T follicular helper cell (primary cell): ENCODE results near the gene LRP4.

Experiments used
- DNase-seq: peaks from one replicate; pipeline ENCODE4 v3.0.0-alpha.2; 2020; ENCODE audit warnings: low read depth

LRP4 gene

DNA sequence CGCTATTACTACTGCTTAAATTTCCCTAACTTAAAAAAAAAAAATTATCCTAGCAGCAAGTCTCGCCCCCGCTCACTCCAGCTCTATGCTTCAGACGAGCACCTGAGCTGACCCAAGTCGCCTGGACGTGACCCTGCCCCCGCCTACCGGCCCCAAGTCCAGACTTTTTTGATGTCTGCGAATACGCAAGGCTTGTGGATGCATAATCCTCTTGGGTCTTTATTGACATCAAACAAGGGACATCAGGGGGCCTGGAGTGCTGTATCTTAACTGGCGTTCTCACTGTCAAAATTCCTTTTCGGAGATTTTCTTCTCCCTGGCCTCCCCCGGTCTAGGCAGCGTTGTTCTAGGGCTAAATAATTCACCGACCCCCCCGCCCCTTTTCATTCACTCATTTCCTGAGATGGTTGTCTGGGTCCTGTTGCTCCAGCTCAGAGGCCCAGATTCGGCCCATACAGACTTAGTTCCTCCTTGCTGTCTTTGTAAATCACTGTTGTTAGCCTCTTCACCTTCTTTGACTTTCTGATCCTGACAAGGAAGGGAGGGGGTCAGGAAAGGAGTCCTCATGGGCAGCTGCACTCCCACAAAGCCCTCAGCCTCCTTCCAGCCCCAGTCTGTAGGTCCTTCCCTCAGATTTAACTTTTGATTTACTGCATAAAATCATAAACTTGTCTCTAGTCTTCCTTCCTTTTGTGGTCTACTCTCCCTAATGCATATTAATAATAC is 601 bp upstream of the LRP4 start:
- no peak for DNase-seq

GRCh38 chr11:46917762-46918082 is 628 bp downstream of the LRP4 start:
- DNase-seq = no peak

GRCh38 chr11:46917109-46917761 is 1.1 kb downstream of the LRP4 start:
- DNase-seq = no peak

GRCh38 chr11:46916286-46917108 is 1.9 kb downstream of the LRP4 start:
- DNase-seq = no peak

DNA sequence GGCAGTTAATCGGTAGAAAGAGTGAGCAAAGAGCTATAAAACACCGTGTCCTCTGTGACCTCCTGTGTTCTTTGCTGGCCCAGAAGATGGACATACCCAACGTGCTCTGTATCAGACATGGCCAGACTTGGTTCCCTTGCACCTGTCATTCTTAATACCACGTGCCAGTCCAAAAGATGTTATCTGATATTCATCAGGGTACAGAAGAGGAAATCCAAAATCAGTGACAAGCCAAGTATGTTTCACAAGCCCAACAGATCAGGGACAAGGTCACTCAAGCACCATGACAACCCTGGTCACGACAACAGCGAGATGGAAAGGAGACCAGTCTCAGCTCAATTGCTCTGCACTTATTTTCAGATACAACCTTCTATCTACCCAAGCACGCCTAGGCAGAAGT is 3.4 kb downstream of the LRP4 start:
- no peak for DNase-seq

DNA sequence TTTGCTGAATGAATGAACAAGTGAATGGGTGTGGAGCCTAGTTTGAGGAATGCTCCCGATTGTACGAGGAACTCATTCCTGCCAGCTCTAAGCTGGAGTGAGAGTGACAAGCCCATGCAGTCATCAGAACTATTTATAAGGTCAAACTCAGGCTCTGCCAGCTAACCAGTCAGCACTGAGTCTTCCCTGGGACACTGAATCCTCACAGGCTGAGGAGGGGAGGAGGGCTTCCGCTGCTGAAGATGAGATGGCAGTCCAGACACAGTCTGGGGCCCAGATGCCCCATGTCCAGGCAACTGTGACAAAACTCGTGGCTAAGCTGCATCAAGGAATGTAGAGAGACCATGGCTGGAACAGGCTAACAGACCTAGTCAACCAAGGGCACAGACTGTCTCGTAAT is 4.0 kb downstream of the LRP4 start:
- no peak for DNase-seq

GRCh38 chr11:46913484-46913883 is 4.9 kb downstream of the LRP4 start:
- DNase-seq = no peak

DNA sequence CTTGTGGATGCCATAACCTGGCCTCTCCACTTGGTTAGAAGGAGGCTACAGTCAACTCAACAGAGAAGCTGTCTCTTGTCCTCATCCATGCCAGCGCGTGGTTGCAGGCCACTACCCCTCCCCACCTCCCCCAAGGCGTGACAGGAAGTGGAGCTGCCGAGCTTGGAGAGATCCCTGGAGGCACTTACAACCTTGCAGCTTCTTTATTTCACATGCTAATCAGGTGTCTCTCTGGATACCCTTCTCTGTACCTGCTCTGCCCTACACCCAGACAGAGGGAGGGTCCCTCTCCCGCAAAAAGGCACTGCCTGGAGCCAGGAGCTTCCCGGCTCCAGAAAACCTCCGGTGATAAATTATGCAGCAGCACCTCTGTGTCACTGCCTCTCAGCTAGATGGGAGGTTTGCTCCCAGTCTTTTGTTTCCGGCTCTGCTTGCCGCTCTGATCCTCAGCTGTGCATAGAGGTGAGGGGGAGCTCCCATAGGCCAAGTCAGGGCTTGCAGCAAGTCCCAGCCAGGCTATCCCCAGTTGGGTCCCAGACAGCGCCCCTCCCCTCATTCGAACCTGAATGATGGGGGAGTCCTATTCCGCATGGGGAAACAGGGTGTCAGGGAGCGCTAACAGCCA is 5.7 kb downstream of the LRP4 start:
- DNase-seq = no peak

DNA sequence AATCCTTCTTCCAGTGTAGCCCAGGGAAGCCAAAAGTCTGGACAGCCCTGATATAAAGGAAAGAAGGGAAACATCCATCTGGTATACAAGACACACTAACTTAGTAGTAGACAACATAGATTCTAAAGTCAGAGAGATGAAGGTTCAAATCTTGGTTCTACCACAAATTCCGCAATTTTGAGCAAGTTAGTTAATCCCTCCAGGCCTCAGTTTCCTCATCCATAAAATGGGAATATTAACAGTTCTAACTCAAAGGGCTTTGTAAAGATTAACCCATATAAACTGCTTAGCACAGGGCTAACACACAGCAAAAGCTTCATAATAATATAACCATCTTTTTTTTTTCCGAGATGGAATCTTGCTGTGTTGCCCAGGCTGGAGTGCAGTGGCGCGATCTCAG is 10.7 kb downstream of the LRP4 start:
- no peak for DNase-seq

- no peak for DNase-seq
These were observed 11.7 kb downstream of the LRP4 start for GRCh38 chr11:46906609-46907041.

- DNase-seq = no peak
These were observed 12.5 kb downstream of the LRP4 start for GRCh38 chr11:46905806-46906205.

- DNase-seq = no peak
These were observed 14.5 kb downstream of the LRP4 start for GRCh38 chr11:46903846-46904245.

DNA sequence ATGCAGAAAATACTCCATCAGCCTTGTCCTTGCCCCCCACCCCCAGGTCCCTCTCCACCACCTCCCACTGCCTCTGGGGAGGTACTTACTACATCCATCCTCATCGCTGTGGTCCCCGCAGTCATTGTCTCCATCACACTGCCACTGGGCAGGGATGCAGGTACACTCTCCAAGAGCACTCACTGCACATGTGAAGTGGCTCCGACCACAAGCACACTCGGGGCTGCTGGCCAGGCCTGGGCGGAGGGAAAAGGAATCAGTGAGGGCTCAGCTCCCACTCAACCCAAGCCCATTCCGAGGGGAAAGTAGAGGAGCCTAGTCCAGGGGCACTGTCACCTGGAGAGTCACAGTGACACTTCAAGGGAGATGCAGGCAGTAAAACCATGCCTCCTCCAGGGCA is 15.7 kb downstream of the LRP4 start:
- no peak for DNase-seq

- no peak for DNase-seq
These were observed 17.2 kb downstream of the LRP4 start for GRCh38 chr11:46901156-46901555.

GRCh38 chr11:46900091-46900746 is 18.1 kb downstream of the LRP4 start:
- no peak for DNase-seq

GRCh38 chr11:46899501-46900025 is 18.8 kb downstream of the LRP4 start:
- no peak for DNase-seq

DNA sequence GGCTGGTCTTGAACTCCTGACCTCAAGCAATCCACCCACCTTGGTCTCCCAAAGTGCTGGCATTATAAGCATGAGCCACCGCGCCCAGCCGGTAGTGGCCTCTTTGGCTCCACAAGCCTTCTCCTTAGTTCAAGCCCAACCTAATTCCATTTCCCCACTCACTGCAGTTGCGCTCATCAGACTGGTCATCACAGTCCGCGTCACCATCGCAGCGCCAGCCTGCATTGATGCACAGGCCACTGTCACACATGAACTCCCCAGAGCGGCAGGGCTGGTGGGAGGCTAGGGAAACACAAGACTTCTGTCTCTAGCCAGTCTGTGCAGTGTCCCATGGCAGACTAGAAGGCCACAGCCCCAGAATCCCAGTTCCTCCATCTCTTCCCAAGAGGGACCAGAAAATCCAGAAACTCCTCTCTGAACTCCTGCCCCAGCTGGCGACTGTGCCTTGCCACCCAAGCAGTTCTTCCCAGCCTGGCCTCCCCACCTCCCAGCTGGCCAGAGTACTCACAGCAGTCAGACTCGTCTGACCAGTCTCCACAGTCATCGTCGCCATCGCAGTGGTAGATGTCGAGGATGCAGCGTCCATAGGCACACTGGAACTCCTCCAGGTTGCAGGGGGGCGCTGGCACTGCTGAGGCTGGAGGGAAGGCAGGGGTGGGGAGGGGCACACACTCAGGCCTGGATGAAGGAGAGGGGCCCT is 19.8 kb downstream of the LRP4 start:
- DNase-seq = no peak

GRCh38 chr11:46896719-46897406 is 21.5 kb downstream of the LRP4 start:
- no peak for DNase-seq

- no peak for DNase-seq
These were observed 22.5 kb downstream of the LRP4 start for GRCh38 chr11:46895821-46896220.

- DNase-seq = no peak
These were observed 23.4 kb downstream of the LRP4 start for GRCh38 chr11:46894961-46895360.

DNA sequence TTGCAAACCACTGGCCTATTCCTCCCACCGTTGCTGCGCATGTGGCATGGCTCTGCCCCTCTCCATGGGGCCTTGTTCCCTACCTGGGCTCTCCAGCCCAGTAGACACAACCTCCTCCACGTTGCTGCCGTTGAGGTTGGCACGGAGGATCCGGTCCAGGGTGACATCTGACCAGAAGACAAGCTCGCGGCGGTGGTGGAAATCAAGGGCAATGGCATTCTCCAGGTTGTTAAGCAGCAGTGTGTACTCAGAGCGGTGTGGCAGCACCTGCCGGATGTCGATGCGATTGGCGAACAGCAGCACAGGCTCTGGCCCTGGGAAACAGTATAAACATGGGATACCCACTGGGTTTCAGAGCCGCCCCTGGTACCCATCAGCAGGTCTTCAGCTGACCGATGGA is 23.8 kb downstream of the LRP4 start:
- no peak for DNase-seq
